ENCODE results near the gene LRP1B. TPM values are rescaled to one million over a fixed set of nuclear protein-coding genes. Genes with fewer than 3 reads are reported as not detected.

Gene LRP1B
- total RNA-seq, 3 donors from 2014 or later: 2.3 to 29.8 (median 21.8) TPM

GRCh38 chr2:140643761-140644187 lies 1487.0 kb downstream of the LRP1B start:
- TF ChIP-seq POLR2A (IDR thresholded peaks at IDR 0.05) (no peak), POLR2AphosphoS5 (IDR thresholded peaks at IDR 0.05) (no peak), CTCF (IDR thresholded peaks at IDR 0.05) (no peak)
- DNase-seq (ENCODE audit: low spot score in 2 of 2): no peak
- Histone ChIP-seq H3K27ac (no peak overlapping the region), H3K36me3 (no peaks in the 10 kb centered on the region), H3K4me1 (no peaks in the 10 kb centered on the region), H3K9me3 (no peaks in the 10 kb centered on the region), H3K4me3 (no peak overlapping the region), H3K27me3 (no peaks in the 10 kb centered on the region)
- intact Hi-C loops (cut with DNase I; ENCODE audit: low total_unique reads): no loop called here

GRCh38 chr2:140641163-140641562 lies 1489.7 kb downstream of the LRP1B start:
- H3K4me1 ChIP-seq: no peaks in the 10 kb centered on the region
- TF ChIP-seq CTCF (IDR thresholded peaks at IDR 0.05): no peak
- TF ChIP-seq POLR2A (IDR thresholded peaks at IDR 0.05): no peak
- TF ChIP-seq POLR2AphosphoS5 (IDR thresholded peaks at IDR 0.05): no peak
- H3K27ac ChIP-seq: no peak overlapping the region
- H3K36me3 ChIP-seq: no peaks in the 10 kb centered on the region
- H3K4me3 ChIP-seq: no peak overlapping the region
- intact Hi-C loops (cut with DNase I; ENCODE audit: low total_unique reads): no loop called here
- no peak for DNase-seq (ENCODE audit: low spot score in 2 of 2)
- H3K9me3 ChIP-seq: no peaks in the 10 kb centered on the region
- H3K27me3 ChIP-seq: no peaks in the 10 kb centered on the region

- no peak overlapping the region for H3K4me3 ChIP-seq
- no peaks in the 10 kb centered on the region for H3K36me3 ChIP-seq
- H3K9me3 ChIP-seq: no peaks in the 10 kb centered on the region
- H3K27ac ChIP-seq: no peak overlapping the region
- H3K27me3 ChIP-seq: no peaks in the 10 kb centered on the region
- intact Hi-C loops (cut with DNase I; ENCODE audit: low total_unique reads): no loop called here
- no peaks in the 10 kb centered on the region for H3K4me1 ChIP-seq
- TF ChIP-seq CTCF (IDR thresholded peaks at IDR 0.05): no peak
- TF ChIP-seq POLR2A (IDR thresholded peaks at IDR 0.05): no peak
- no peak for TF ChIP-seq POLR2AphosphoS5 (IDR thresholded peaks at IDR 0.05)
- no peak for DNase-seq (ENCODE audit: low spot score in 2 of 2)
Observed at GRCh38 chr2:140639628-140640027, 1491.2 kb downstream of the LRP1B start.

GRCh38 chr2:140630557-140630956 lies 1500.3 kb downstream of the LRP1B start:
- Histone ChIP-seq H3K27ac (no peak overlapping the region), H3K4me3 (no peak overlapping the region), H3K9me3 (peaks cover 0 to 4% of the 10 kb centered on the region in 2 donors), H3K36me3 (no peaks in the 10 kb centered on the region), H3K27me3 (no peaks in the 10 kb centered on the region), H3K4me1 (no peaks in the 10 kb centered on the region)
- intact Hi-C loops (cut with DNase I; ENCODE audit: low total_unique reads): no loop called here
- no peak for TF ChIP-seq CTCF (IDR thresholded peaks at IDR 0.05)
- TF ChIP-seq POLR2A (IDR thresholded peaks at IDR 0.05): no peak
- no peak for TF ChIP-seq POLR2AphosphoS5 (IDR thresholded peaks at IDR 0.05)
- no peak for DNase-seq (ENCODE audit: low spot score in 2 of 2)

GRCh38 chr2:140627885-140628284 lies 1502.9 kb downstream of the LRP1B start:
- Histone ChIP-seq H3K27ac (no peak overlapping the region), H3K4me1 (no peaks in the 10 kb centered on the region), H3K36me3 (no peaks in the 10 kb centered on the region), H3K27me3 (no peaks in the 10 kb centered on the region), H3K4me3 (no peak overlapping the region), H3K9me3 (peaks cover 0 to 4% of the 10 kb centered on the region in 2 donors)
- intact Hi-C loops (cut with DNase I; ENCODE audit: low total_unique reads): no loop called here
- DNase-seq (ENCODE audit: low spot score in 2 of 2): no peak
- TF ChIP-seq CTCF (IDR thresholded peaks at IDR 0.05) (no peak), POLR2AphosphoS5 (IDR thresholded peaks at IDR 0.05) (no peak), POLR2A (IDR thresholded peaks at IDR 0.05) (no peak)

Data from breast epithelium (tissue), 4 donors.